ENCODE results near the gene CLDN24.

DNA sequence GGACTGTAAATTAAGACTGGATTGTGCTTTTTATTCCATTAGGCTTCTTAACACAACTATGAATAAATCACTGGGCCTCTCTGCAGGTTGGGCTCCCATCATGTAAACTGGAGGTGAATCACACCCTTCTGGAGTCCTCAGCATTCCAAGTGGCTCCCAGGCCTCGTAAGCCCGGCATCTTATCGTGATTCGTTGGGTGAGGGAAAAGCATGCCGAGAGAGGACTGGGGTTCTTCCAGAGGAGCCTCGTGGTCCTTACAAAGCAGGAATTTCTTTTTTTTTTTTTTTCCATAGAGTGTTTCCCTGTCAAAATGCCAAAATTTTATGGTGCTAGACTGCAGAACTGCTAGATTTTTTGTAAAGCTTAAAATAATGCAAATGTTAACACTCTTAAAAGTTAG is 22.2 kb downstream of the CLDN24 start:
- TF ChIP-seq, protein P1, sequence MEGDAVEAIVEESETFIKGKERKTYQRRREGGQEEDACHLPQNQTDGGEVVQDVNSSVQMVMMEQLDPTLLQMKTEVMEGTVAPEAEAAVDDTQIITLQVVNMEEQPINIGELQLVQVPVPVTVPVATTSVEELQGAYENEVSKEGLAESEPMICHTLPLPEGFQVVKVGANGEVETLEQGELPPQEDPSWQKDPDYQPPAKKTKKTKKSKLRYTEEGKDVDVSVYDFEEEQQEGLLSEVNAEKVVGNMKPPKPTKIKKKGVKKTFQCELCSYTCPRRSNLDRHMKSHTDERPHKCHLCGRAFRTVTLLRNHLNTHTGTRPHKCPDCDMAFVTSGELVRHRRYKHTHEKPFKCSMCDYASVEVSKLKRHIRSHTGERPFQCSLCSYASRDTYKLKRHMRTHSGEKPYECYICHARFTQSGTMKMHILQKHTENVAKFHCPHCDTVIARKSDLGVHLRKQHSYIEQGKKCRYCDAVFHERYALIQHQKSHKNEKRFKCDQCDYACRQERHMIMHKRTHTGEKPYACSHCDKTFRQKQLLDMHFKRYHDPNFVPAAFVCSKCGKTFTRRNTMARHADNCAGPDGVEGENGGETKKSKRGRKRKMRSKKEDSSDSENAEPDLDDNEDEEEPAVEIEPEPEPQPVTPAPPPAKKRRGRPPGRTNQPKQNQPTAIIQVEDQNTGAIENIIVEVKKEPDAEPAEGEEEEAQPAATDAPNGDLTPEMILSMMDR (conservative IDR thresholded peaks at IDR 0.05 in 1 of 2, IDR thresholded peaks at IDR 0.05 in 1 of 2; ENCODE audit: low read depth in 1 of 2, low read length in 2 of 2), result no peak
- no peak for TF ChIP-seq EZH2 (IDR thresholded peaks at IDR 0.05; ENCODE audit: low read length, missing control alignments)
